ENCODE measurements around the gene KIF6.

KIF6 gene

DNA sequence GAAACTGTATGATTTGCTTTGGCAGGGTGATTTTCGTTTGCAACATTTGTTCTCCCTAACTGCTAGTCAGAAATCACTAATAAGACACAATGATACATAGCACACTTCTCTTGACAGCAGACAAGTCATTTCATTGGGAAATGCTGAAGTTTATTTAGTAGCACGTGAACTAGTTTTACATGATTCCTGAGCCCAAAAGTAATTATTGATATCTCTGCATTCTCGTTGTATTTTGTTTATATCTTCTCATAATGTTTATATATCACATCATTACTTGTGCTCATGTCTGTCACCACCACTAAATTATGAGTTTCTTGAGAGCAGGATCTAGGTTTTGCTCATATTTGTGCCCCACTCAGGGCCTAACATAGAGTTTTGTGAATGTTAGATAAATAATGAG, 151.7 kb downstream of the KIF6 start:
- TF ChIP-seq, protein P1, sequence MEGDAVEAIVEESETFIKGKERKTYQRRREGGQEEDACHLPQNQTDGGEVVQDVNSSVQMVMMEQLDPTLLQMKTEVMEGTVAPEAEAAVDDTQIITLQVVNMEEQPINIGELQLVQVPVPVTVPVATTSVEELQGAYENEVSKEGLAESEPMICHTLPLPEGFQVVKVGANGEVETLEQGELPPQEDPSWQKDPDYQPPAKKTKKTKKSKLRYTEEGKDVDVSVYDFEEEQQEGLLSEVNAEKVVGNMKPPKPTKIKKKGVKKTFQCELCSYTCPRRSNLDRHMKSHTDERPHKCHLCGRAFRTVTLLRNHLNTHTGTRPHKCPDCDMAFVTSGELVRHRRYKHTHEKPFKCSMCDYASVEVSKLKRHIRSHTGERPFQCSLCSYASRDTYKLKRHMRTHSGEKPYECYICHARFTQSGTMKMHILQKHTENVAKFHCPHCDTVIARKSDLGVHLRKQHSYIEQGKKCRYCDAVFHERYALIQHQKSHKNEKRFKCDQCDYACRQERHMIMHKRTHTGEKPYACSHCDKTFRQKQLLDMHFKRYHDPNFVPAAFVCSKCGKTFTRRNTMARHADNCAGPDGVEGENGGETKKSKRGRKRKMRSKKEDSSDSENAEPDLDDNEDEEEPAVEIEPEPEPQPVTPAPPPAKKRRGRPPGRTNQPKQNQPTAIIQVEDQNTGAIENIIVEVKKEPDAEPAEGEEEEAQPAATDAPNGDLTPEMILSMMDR (IDR thresholded peaks at IDR 0.05; ENCODE audit: low read depth, low read length) = no peak
- H3K4me3 ChIP-seq (ENCODE audit: low read depth, low read length) = no peak overlapping the region

DNA sequence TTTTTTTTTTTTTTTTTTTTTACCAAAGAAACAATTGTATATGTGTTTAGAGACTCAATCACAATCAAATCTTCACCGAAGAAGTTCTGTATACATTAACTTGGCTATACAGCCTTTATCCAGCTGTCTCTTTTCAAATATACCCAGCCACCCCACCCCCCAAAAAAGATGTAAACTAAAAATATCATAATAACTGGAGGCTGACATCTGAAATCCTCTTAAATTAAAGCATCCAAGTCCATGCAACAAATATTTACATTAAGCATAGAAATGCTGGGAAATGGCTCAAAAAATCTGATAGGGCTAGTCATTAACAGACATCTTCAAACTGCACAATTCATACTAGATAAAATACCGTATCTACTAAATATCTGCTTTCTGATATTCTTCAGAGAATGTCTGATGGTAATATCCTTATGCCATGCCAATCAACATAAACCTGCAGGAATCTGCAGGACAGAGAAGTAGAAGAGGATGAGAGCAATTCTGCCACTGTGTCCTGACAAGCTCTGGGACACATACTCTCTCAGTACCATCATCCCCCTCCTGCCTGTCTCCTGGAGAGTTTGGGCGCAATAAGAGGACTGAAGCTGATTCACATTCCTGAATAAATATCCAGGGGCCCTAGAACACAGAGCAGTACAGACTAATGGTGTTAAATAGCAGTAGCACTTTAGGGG, 152.4 kb downstream of the KIF6 start:
- TF ChIP-seq, protein P1 (IDR thresholded peaks at IDR 0.05; ENCODE audit: low read depth, low read length) = no peak
- no peak overlapping the region for H3K4me3 ChIP-seq (ENCODE audit: low read depth, low read length)

DNA sequence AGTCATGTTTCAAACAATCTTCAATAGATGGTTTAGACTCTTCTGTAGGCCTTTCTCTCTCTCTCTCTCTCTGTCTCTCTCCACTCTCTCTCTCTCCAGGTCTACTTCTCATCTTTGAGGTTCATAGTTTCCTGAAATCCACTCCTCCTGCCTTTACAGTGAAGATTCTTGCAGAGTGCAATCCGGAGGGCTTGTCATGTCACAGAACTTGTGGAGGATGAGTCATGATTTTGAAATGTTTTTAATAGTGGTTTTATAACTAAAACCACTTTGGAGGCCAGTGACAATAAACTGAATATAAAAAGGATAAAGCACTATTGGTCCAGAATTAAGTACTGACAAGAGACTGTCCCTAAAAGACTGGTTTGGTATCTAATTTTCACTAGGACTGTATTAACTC, 156.3 kb downstream of the KIF6 start:
- H3K4me3 ChIP-seq (ENCODE audit: low read depth, low read length) = no peak overlapping the region
- TF ChIP-seq, protein P1 (IDR thresholded peaks at IDR 0.05; ENCODE audit: low read depth, low read length) = no peak

DNA sequence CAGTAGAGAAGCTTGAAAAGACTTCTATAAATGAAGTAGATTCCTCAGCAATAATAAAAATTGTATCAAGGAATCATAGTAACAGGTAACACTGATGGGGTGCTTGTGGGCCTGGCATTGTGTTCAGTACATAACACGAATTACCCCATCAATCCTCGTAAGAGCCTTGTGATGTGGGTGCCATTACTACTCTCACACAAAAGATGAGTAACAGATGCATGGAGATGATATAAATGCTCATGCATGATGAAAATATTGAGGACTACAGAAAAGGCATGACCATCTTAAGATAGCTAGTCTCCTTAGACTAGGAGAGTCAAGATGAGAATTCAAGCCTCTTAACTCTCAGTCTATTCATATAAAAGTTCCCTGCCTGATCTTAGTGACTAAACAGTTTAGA, 158.1 kb downstream of the KIF6 start:
- TF ChIP-seq, protein P1 (IDR thresholded peaks at IDR 0.05; ENCODE audit: low read depth, low read length) = no peak
- no peak overlapping the region for H3K4me3 ChIP-seq (ENCODE audit: low read depth, low read length)

DNA sequence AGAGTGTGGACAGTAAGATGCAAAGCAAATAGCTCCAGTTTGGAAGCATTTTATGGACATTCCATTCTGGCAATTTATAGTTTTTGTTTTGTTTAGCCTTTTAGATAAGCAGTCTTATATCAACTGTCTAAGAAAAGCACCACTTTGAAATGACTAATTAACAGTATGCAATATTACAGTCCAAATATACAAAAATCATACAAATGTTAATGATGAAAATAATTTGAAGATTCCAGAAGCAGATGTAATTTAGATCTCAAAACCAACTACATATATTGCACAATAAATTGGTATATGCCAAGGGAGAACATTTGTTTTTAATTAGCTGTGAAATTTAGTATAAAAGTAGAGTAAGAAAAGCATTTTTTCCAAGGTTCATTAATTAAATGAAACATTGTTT, 158.8 kb downstream of the KIF6 start:
- H3K4me3 ChIP-seq (ENCODE audit: low read depth, low read length) = no peak overlapping the region
- TF ChIP-seq, protein P1 (IDR thresholded peaks at IDR 0.05; ENCODE audit: low read depth, low read length) = no peak

DNA sequence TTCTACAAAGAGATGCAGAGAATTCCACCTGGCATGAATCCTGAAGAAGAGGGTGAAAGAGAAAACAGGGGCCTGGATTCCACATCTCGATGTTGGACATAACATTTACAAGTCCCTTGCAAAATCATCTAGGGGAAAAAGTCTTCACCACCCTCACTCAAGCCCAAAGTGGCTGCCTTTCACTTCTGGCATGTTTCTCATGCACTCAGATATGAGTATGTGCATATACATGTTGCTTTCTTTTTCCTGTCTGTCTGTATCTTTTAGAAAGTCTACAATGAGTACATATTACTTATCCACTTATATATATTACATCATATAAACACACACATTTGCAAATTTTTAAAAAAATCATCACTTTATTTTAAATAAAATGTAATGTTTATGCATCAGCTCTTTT, 159.3 kb downstream of the KIF6 start:
- H3K4me3 ChIP-seq (ENCODE audit: low read depth, low read length) = no peak overlapping the region

More for the DNA sequence above, 159.3 kb downstream of the KIF6 start:
- TF ChIP-seq, protein P1 (IDR thresholded peaks at IDR 0.05; ENCODE audit: low read depth, low read length) = no peak

Data from WI38 (cell line).